GM19238 (cell line): ENCODE results near the gene SMIM38.

Source experiments
- DNase-seq: peaks from one replicate; pipeline ENCODE4 v3.0.0; 2011; ENCODE audit warnings: low spot score; ENCODE audit not compliant: insufficient read length

SMIM38 gene

DNA sequence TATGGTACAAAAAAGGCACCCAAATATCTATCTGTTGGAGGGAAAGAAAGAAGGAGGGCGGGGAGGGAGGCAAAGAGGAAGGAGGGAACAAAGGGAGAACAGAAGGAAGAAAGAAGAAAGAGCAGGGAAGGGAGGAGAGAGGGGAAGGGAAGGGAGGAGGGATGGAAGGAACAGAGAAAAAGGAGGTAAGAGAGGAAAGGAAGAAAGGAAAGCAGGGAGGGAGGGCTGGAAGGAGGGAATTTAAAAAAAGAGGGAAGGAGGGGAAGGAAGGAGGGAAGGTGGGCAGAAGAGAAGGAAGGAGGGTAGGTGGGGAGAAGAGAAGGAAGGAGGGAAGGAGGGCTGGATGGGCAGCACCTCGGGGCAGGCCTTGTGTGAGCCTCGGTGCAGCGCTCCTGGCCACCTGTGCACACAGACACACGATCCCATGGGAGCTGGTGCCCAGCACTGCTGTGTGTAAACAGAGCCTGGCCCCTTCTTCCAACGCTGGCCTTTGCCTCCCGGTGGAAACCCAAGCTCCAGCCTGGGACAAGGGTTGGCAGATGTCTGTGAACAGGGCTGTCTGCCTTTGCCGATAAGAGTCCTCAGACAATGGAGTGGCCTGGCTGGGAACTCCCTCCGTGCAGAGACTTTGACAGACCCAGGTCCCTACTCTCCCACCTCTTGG is 23.2 kb downstream of the SMIM38 start:
- no peak for DNase-seq

- DNase-seq = no peak
These were observed 24.5 kb downstream of the SMIM38 start for GRCh38 chr11:69180226-69180625.

- no peak for DNase-seq
These were observed 25.0 kb downstream of the SMIM38 start for GRCh38 chr11:69180726-69181125.

- no peak for DNase-seq
These were observed 27.9 kb downstream of the SMIM38 start for GRCh38 chr11:69183613-69184012.

DNA sequence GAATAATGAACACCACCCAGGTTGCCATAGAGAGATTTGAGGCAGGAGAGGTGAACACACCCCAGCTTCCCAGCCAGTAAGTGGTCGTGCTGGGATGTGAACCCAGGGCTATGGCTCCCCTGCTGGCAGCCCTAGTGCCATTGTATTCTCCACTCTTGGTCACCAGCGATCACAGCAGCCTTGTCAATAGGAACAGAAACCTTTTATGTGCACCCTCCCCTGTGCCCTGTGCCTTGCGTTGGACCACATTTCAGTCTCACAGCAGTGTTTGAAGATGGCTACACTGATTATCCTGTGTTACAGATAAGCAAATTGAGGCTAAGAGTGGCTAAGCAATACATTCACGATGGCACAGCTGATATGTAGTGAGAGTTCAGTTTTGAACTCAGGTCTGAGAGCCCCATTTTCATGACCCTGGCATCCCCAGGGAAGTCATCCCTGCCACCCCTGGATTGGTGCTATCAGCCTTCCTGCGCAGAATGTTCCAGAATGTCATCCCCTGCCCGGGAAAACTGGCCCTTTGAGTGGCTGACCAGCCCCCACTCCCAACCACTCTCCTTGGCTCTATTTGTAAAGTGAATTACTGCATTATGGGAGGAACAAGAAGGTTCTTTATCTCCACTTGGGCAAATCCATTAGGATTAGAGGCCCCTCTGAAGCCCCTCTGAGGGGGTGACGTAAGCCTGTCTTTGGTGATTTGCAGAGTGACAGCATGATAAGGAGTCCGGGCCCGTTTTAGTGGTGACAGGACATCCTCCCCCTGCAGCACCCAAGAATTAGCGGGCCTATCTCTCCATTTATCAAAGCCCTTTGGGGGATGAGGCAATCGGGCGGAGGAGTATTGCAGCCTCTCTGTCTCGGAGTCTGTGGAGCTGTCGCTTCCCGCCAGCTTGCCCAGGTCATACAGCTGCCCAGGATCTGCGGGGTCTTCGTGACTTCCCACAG is 30.9 kb downstream of the SMIM38 start:
- no peak for DNase-seq

DNA sequence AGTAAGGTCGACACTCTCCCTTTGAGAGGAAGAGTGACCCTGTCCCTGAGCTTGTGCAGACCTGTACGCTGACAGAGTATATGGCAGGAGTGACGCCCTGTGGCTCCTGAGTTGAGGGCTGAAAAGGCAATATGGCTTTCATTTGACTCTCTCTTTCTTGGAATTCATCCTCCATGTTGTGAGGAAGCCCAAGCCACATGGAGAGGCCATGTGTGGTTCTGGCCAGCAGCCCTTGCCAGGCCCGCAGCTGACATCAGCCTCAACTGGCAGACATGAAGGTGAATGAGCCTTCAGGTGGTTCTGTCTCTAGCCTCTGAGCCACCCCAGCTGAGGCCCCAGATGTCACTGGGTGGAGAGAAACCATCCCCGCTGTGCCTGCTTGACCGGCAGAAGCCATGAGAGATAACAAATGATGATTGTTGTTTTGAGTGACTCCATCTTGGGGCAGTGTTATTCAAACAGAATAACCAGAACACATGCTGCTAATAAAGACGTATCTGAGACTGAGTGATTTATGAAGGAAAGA is 31.9 kb downstream of the SMIM38 start:
- no peak for DNase-seq

DNA sequence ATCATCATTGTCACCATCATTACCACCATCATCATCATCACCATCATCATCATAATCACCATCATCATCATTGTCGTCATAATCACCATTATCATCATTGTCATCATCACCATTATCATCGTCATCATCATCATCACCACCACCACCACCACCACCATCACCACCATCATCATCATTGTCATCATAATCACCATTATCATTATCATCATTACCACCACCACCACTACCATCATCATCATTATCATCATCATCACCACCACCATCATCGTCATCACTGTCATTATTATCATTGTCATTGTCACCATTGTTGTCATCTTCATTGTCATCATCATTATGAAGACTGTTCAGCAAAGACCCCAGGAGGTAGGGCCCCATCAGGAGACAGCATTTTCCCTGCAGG is 33.3 kb downstream of the SMIM38 start:
- no peak for DNase-seq

DNA sequence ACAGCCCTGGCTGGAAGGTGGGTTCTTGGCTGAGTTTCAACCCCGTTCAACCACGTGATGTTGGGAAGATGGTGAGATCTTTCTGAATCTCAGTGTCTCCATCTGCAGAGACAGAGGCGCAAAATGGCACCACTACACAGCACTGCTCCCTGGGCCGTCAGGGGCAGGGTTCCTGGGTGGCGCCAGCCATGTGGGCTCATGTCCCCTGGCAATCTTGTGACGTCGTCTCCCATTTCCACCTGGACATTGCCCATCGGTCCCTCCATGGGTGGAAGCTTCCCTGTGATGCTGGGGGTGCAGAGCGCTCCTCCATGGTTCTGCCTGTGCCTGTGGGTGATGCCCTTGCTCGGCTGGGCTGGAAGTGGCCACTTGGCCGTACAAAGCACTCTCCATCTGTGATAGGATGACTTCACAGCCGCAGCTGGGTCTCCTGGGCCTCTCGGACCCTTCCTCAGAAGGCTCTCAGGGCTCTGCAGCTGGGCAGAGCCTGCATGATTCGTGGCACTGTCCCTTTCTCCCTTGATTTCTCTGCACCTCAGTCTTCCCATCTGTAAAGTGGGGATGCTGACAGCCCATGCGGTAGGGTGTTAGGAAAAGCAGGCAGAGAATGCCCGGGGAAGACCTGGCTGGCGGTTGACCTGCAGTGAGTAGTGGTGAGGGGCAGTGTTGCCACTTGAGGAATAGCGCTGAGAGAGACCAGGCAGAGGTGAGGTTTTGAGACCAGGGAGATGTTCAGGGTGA is 35.2 kb downstream of the SMIM38 start:
- no peak for DNase-seq

DNA sequence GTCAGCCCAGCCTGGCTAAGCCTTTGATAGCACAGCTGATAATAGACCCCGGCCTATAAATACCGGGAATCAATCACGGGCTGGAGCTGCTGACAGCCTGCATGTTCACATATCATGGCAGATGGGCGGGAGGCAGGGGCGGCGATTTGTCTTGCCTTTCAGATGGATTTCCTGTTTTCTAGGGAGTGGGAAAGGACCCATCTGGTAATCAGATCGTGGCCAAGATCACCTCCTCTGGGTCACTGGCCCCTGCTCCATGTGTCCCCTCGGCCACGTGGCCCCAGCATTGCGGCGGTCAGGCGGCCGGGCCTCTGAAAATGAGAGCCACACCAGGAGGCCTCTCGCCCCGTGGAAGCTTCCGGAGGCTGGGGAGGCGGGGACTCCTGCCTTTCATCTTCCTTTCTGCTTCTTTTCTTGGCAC is 36.6 kb downstream of the SMIM38 start:
- DNase-seq = no peak

GRCh38 chr11:69193151-69193550 is 37.4 kb downstream of the SMIM38 start:
- no peak for DNase-seq

- no peak for DNase-seq
These were observed 37.9 kb downstream of the SMIM38 start for GRCh38 chr11:69193629-69194028.

DNA sequence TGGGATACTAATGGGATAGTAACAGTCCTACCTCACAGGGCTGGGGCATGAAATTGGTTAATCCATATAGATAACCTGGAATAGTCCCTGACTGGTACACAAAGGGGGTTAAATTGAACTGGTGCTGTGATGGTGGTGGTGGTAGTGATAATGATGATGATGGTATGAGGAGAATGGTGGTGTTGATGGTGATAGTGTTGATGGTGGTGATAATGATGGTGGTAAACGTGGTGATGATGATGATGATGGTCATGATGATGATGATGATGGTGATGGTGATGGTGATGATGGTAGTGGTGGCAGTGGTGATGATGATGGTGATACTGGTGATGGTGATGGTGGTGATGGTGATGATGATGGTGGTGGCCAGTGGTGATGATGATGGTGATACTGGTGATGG is 38.7 kb downstream of the SMIM38 start:
- DNase-seq = no peak

GRCh38 chr11:69194956-69195355 is 39.2 kb downstream of the SMIM38 start:
- DNase-seq = no peak

DNA sequence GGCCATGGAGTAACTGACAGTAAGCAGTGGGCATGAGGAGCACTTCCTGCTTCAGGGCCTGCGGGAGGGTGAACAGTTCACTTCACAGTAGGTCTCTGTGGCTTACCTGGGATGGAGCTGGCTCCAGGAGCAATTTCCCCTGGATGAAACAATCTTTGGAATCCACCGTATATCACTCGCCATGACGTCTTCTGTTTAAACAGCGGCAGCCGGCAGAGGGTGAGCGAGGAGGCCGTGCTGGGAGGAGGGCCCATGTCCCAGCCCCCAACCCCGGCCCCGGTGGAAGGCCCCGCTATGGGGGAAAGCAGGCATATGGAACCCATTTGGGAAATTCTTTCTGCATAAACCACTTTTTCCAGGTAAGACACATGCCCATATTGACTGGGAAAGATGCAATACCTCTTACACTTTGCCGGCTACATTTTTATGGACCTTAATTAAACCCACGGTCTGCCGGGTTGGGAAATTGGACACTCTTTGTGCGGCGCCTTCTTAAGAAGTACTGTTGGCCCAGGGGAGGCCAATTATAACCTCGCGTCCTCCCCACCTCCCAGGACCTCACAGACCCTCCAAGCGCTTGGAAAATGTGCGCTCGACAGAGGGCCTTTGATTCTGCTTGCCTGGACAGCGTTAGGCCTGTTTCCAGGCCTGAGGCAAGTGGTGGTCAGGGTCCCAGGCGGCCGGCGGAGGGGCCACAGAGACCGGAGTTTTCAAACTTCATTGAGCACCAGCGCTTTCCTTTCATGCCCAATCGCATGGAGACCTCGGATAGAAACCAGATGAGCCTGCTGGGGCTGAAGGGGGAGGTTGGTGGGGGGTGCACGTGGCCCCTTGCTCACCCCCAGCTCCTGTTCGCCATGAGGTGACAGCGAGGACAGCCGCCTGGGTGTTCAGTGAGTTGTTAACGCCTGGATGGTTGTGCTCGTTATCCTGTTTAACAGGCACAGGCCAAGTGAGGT is 40.4 kb downstream of the SMIM38 start:
- no peak for DNase-seq

DNA sequence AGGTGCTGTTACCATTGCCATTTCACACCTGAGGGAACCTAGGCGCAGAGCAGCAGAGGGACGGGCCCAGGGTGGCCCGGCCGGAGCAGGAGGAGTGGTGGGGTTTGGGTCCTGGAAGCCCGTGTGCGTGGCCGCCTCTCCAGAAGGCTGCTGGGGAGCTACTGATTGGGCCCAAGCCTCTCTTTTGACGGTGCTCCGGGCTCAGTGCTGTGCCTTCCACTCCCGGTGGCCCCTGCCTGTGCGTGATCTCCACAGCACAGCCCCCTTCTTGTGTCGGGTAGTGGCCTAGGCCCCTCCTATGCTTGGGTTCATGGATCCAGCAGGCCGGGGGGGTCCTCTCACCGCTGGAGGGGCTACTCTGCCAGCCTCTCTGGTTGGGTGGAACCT is 41.0 kb downstream of the SMIM38 start:
- no peak for DNase-seq

DNA sequence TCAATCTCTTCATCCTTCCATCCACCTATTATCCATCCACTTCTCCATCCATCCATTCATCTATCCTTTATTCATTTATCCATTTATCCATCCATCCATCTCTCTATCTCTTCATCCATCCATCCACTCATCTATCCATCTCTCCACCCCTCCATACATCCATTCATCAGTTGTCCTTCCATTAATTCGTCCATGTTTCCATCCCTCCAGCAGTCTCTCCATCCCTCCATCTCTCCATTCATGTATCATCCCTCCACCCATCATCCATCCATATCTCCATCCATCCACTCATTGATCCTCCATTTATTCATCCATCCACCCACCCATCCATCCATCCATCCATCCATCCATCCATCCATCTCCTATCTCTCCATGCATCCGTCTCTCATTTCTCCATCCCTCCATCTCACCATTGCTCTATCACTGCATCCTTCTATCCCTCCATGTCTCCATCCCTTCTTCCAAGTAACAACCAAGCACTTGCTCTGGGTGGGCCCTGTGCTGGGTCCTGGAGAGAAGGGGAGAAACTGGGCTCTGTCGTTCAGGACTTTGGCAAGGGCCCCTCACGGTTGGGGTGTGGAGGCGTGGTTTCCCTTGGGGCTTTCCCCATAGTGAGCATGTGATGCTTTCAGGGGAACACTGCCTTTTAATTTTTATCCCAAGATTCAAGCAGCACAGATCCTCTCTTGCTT is 43.3 kb downstream of the SMIM38 start:
- no peak for DNase-seq

DNA sequence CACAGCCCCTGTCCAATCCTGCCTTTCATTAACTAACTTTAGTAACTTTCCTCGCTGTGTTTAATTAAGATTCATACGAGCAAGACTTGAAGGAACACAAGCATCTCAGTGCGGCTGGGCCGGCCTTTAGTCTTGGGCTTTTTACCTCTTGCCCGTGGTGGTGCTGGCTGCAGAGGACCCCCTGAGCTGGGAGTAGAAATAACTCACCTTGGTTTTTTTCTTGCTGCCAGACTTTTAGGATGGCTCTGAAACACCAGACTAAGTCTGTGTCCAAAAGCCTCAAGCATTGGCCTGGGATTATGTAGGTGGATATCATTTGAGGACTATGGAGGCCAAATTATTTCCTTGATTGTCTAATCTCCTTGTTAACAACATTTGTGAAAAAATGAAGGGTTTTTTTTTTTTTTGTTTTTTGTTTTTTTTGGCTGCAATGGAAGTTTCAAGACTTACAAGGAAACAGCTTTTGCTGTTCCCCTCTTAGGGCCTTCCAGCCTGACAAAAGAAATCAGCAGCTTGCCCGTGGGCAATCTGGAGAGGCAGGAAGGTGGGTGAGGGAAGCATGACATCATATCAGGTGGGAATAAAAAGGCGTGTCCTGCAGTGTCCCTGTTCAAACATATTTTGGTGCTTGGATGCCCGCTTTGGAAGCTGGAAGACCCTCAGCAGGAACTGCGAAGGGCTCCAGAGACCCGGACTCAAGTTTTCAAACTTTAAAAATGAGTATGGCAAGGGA is 44.0 kb downstream of the SMIM38 start:
- no peak for DNase-seq

GRCh38 chr11:69200331-69201065 is 44.8 kb downstream of the SMIM38 start:
- no peak for DNase-seq

- no peak for DNase-seq
These were observed 45.3 kb downstream of the SMIM38 start for GRCh38 chr11:69201066-69201365.
